GM06990 (cell line): Measurements from ENCODE around the gene MPIG6B.

ENCODE experiments used
- DNase-seq: peaks from one replicate; pipeline ENCODE4 v3.0.0-alpha.2; 2011; ENCODE audit not compliant: insufficient read length; ENCODE audit errors: extremely low read depth
- H3K27me3 ChIP-seq: replicated peaks from 2 replicates; pipeline ENCODE4 v1.6.0; 2011; ENCODE audit warnings: low read length; ENCODE audit not compliant: control insufficient read depth, insufficient read depth
- H3K36me3 ChIP-seq: 2 replicates; pipeline ENCODE4 v1.5.1; 2011; ENCODE audit warnings: low read length; ENCODE audit not compliant: control insufficient read depth, insufficient read depth
- H3K4me3 ChIP-seq: replicated peaks from 2 replicates; pipeline ENCODE4 v1.5.1; 2011; ENCODE audit warnings: low read depth, mild to moderate bottlenecking, control low read depth, low read length
- TF ChIP-seq, protein P1 (sequence below): IDR thresholded peaks from 2 replicates; pipeline ENCODE4 v1.5.1; 2011; ENCODE audit warnings: low read length, control low read depth, mild to moderate bottlenecking, inconsistent platforms; ENCODE audit not compliant: insufficient read depth, poor library complexity, severe bottlenecking

The MPIG6B gene

DNA sequence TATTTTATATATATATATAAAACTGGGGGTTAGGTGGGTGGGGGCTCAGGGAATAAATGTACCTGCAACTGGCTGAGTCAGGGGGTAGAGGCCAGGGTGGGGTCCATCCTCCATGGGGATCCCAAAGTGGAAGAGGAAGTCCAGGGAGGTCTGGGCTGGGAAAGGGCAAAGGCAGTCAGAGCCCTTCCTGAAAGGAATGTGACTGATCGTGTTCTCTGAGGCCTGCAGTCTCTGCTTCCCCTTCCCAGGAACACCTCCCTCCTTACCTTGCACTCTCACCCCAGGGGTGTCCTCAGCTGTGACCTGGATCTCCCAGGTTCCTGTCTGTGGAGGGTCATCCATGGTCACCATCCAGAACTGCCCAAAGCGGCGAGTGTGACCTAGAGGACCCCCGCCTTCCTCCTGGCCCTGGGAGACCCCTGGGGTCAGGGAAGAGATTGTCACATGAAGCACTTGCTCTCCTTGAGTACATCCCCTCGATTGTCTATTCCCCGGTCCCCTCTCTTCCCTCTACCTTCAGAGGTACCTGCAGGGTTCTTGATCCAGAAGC lies 44.0 kb downstream of the MPIG6B start:
- H3K4me3 ChIP-seq: no peak overlapping the region
- DNase-seq: no peak
- no peaks in the 10 kb centered on the region for H3K27me3 ChIP-seq
- H3K36me3 ChIP-seq: peaks cover 5% of the 10 kb centered on the region
- TF ChIP-seq, protein P1, sequence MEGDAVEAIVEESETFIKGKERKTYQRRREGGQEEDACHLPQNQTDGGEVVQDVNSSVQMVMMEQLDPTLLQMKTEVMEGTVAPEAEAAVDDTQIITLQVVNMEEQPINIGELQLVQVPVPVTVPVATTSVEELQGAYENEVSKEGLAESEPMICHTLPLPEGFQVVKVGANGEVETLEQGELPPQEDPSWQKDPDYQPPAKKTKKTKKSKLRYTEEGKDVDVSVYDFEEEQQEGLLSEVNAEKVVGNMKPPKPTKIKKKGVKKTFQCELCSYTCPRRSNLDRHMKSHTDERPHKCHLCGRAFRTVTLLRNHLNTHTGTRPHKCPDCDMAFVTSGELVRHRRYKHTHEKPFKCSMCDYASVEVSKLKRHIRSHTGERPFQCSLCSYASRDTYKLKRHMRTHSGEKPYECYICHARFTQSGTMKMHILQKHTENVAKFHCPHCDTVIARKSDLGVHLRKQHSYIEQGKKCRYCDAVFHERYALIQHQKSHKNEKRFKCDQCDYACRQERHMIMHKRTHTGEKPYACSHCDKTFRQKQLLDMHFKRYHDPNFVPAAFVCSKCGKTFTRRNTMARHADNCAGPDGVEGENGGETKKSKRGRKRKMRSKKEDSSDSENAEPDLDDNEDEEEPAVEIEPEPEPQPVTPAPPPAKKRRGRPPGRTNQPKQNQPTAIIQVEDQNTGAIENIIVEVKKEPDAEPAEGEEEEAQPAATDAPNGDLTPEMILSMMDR: no peak

DNA sequence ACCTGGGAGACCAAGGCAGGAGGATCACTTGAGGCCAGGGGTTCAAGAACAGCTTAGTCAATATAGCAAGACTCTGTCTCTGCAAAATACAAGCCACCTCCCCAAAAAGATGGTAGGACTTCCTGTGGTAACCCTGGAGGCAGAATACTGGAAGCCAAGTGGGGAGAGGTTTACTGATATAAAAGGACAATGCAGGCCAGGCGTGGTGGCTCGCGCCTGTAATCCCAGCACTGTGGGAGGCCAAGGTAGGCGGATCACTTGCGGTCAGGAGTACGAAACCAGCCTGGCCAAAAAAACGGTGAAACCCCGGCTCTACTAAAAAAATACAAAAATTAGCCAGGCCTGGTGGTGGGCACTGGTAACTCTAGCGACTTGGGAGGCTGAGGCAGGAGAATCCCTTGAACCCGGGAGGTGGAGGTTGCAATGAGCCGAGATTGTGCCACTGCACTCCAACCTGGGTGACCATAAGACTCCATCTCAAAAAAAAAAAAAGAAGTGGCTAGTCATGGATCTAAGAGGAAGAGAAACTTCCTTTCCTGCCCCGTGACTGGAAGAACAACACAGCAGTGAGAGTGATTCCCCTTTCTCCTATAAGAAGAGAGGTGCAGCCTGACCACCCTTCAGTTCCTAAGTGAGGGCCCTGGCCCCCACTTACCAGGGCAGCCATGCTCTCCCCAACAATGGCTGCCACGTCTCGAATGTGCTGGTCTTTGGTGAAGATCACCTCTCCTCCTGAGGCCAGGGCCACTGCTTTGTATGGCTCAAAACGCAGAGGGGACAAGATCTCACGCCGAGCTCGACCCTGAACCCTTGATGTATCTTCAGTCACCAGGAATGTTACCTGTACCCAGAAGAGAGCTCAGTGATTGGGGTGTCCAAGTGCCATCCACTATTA lies 45.4 kb downstream of the MPIG6B start:
- no peaks in the 10 kb centered on the region for H3K27me3 ChIP-seq
- H3K36me3 ChIP-seq: peaks cover 2% of the 10 kb centered on the region; the same call in 1 of the 2 replicates
- no peak for DNase-seq
- H3K4me3 ChIP-seq: no peak overlapping the region
- TF ChIP-seq, protein P1: no peak

DNA sequence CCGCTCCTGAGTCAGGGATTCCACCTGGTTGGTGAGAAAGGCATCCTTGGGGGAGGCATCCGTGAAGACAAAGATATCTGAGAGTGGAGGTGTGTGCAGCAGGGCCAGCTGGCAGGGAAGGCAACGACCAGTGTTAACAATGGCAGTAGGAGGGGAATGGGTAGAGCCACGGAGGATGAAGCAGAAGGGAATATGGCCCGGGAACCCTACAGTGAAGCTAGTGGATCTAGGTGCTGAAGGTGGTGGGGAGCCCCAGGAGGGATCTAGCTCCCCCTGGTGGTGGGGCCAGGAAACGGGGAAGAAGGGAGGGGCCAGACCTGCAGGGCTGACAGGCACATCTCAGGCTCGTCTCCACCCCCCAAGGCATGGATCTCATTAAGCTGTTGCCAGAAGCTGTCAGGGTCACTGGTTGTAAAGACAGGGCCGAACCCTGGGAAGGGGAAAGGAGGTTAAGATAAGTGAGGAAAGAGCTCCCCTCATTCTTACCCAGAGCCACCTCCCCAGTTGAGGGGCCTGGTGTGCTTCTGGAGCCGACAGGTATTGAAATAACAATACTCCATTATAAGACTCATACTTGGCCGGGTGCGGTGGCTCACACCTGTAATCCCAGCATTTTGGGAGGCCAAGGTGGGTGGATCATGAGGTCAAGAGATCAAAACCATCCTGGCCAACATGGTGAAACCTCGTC lies 46.7 kb downstream of the MPIG6B start:
- peak; percentile 73 for DNase-seq
- H3K36me3 ChIP-seq: no peaks in the 10 kb centered on the region
- no peaks in the 10 kb centered on the region for H3K27me3 ChIP-seq
- no peak overlapping the region for H3K4me3 ChIP-seq
- TF ChIP-seq, protein P1: peak; percentile 93

- DNase-seq: no peak
- no peak overlapping the region for H3K4me3 ChIP-seq
- H3K27me3 ChIP-seq: no peaks in the 10 kb centered on the region
- TF ChIP-seq, protein P1: no peak
- no peaks in the 10 kb centered on the region for H3K36me3 ChIP-seq
These were observed 47.7 kb downstream of the MPIG6B start for GRCh38 chr6:31770860-31771259.

DNA sequence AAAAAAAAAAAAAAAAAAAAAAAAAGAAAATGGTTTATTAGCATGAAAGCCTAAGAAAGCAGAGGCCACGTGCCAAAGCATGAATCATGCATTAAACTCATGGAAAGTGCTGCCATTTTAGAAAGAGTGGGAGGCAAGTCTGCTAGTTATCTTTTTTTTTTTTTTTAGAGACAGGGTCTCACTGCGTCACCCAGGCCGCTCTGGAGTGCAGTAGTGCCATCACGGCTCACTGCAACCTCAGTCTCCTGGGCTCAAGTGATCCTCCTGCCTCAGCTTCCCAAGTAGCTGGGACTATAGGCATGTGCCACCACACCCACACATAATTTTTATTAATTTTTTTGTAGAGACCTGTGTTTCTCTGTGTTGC lies 48.8 kb downstream of the MPIG6B start:
- DNase-seq: no peak
- Histone ChIP-seq H3K27me3 (no peaks in the 10 kb centered on the region), H3K36me3 (no peaks in the 10 kb centered on the region), H3K4me3 (no peak overlapping the region)
- TF ChIP-seq, protein P1: no peak
